ENCODE results near the gene TSPAN10.

- no peak for TF ChIP-seq TAF1 (CRISPR knock-in tag; IDR thresholded peaks at IDR 0.05)
- no peak for TF ChIP-seq ATF7 (IDR thresholded peaks at IDR 0.05)
- TF ChIP-seq ATF7 (CRISPR knock-in tag; IDR thresholded peaks at IDR 0.05) = no peak
- TF ChIP-seq CC2D1A (CRISPR knock-in tag; IDR thresholded peaks at IDR 0.05) = no peak
- TF ChIP-seq ZSCAN21 (CRISPR knock-in tag; IDR thresholded peaks at IDR 0.05; ENCODE audit: borderline replicate concordance) = no peak
- TF ChIP-seq, protein P1, sequence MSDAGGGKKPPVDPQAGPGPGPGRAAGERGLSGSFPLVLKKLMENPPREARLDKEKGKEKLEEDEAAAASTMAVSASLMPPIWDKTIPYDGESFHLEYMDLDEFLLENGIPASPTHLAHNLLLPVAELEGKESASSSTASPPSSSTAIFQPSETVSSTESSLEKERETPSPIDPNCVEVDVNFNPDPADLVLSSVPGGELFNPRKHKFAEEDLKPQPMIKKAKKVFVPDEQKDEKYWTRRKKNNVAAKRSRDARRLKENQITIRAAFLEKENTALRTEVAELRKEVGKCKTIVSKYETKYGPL (CRISPR knock-in tag; IDR thresholded peaks at IDR 0.05) = no peak
Observed at GRCh38 chr17:81662002-81662401, 25.0 kb downstream of the TSPAN10 start.

All from HepG2 (cell line).